Common myeloid progenitor, CD34-positive (primary cell): ENCODE data around the gene ADIPOR2.
A peak's percentile ranks its signal among the peaks of the same experiment; 100 is the strongest.
"Not testable (repeated sequence)": the region's sequence is repeated elsewhere in the genome, so short reads cannot be mapped to it uniquely, and the experiment has no call there.

Source experiments
- CTCF ChIA-PET: fragments of 350-600 bp; sonication (Branson Sonifier 250); formaldehyde crosslinking; loops from one replicate; lab custom pipeline; 2021; ENCODE audit warnings: antibody characterized with exemption; lab: Charles Lee
- POLR2A ChIA-PET: fragments of 350-600 bp; sonication (Branson Sonifier 250); formaldehyde crosslinking; loops from one replicate; lab custom pipeline; 2021; ENCODE audit warnings: antibody characterized with exemption; lab: Charles Lee
- DNase-seq, 3 donors: peaks; one replicate each; pipeline versions ENCODE4 v3.0.0 to v3.0.0-alpha.2; 2013
- H3K27ac ChIP-seq, 2 experiments: 1 replicate in 1 of 2; 2 replicates in 1 of 2; pipeline ENCODE4 v1.7.0; 2013; ENCODE audit warnings: inconsistent platforms in 2 of 2, low read length in 2 of 2, mild to moderate bottlenecking in 2 of 2, low read depth in 1 of 2, moderate library complexity in 1 of 2; ENCODE audit not compliant: severe bottlenecking in 2 of 2, insufficient read depth in 1 of 2, poor library complexity in 1 of 2
- H3K27me3 ChIP-seq, 5 experiments: replicated peaks in 2 of 5; 1 replicate in 3 of 5; 2 replicates in 2 of 5; pipeline versions ENCODE4 v1.6.1 to v1.7.0; 2013; ENCODE audit warnings: low read length in 4 of 5, mild to moderate bottlenecking in 2 of 5, moderate library complexity in 2 of 5, inconsistent platforms in 1 of 5; ENCODE audit not compliant: insufficient read depth in 5 of 5, control insufficient read depth in 4 of 5
- H3K36me3 ChIP-seq, 4 experiments: 1 replicate in 2 of 4; 2 replicates in 2 of 4; pipeline versions ENCODE4 v1.6.1 to v1.7.0; 2013; ENCODE audit warnings: low read length in 3 of 4, control low read depth in 1 of 4, mild to moderate bottlenecking in 1 of 4; ENCODE audit not compliant: control insufficient read depth in 4 of 4, insufficient read depth in 4 of 4
- H3K4me1 ChIP-seq, 4 experiments: 1 replicate in 3 of 4; 2 replicates in 1 of 4; pipeline versions ENCODE4 v1.6.1 to v1.7.1; 2013; ENCODE audit warnings: low read length in 3 of 4, mild to moderate bottlenecking in 3 of 4, control low read depth in 1 of 4, inconsistent platforms in 1 of 4, moderate library complexity in 1 of 4; ENCODE audit not compliant: control insufficient read depth in 4 of 4, insufficient read depth in 4 of 4; ENCODE audit errors: control extremely low read depth in 1 of 4
- H3K4me3 ChIP-seq, 7 experiments: 1 replicate in 4 of 7; 2 replicates in 3 of 7; pipeline versions ENCODE4 v1.5.1 to v1.7.0; 2013; ENCODE audit warnings: mild to moderate bottlenecking in 7 of 7, low read length in 6 of 7, moderate library complexity in 6 of 7, inconsistent platforms in 2 of 7, low read depth in 2 of 7, control low read depth in 1 of 7; ENCODE audit not compliant: insufficient read depth in 4 of 7, control insufficient read depth in 1 of 7; ENCODE audit errors: extremely low read depth in 1 of 7
- H3K9me3 ChIP-seq, 5 experiments: 1 replicate in 4 of 5; 2 replicates in 1 of 5; pipeline versions ENCODE4 v1.6.1 to v1.7.1; 2013; ENCODE audit warnings: low read length in 4 of 5, mild to moderate bottlenecking in 2 of 5, inconsistent platforms in 1 of 5, low read depth in 1 of 5, moderate library complexity in 1 of 5; ENCODE audit not compliant: control insufficient read depth in 4 of 5, insufficient read depth in 2 of 5; ENCODE audit errors: control extremely low read depth in 1 of 5
- WGBS: methylation state at CpG from one replicate; pipeline ENCODE4 v1.1.5; 2013; ENCODE audit not compliant: insufficient coverage; 5-methylcytosine and 5-hydroxymethylcytosine counted together

ADIPOR2 gene

GRCh38 chr12:1711536-1712211 lies 20.8 kb downstream of the ADIPOR2 start:
- 90% methylated on average over 2 of the region's 3 CpGs for WGBS
- POLR2A ChIA-PET, H3K4me3 ChIP-seq, H3K4me1 ChIP-seq, H3K27me3 ChIP-seq, DNase-seq, H3K27ac ChIP-seq, CTCF ChIA-PET: not testable (repeated sequence)
- H3K36me3 ChIP-seq, result peaks cover 3 to 27% (median 11%) of the 10 kb centered on the region in 4 experiments
- H3K9me3 ChIP-seq, result peaks cover 0 to 20% (median 7%) of the 10 kb centered on the region in 5 experiments

- 91% methylated on average over 5 of the region's 5 CpGs for WGBS
- Histone ChIP-seq H3K9me3 (peaks cover 0 to 20% (median 7%) of the 10 kb centered on the region in 5 experiments), H3K36me3 (peaks cover 3 to 27% (median 11%) of the 10 kb centered on the region in 4 experiments)
- H3K27ac ChIP-seq, POLR2A ChIA-PET, H3K4me3 ChIP-seq, CTCF ChIA-PET, DNase-seq, H3K27me3 ChIP-seq, H3K4me1 ChIP-seq: not testable (repeated sequence)
Measured at GRCh38 chr12:1712305-1712704, 21.4 kb downstream of the ADIPOR2 start.

- DNase-seq, H3K27ac ChIP-seq, POLR2A ChIA-PET, H3K27me3 ChIP-seq, H3K4me1 ChIP-seq, H3K4me3 ChIP-seq, CTCF ChIA-PET: not testable (repeated sequence)
- Histone ChIP-seq H3K36me3 (peaks cover 3 to 27% (median 11%) of the 10 kb centered on the region in 4 experiments), H3K9me3 (peaks cover 0 to 20% (median 7%) of the 10 kb centered on the region in 5 experiments)
- 100% methylated on average over 5 of the region's 5 CpGs for WGBS
Measured at GRCh38 chr12:1712852-1713251, 22.0 kb downstream of the ADIPOR2 start.

- H3K27ac ChIP-seq, H3K4me1 ChIP-seq, DNase-seq, H3K27me3 ChIP-seq, POLR2A ChIA-PET, CTCF ChIA-PET, H3K4me3 ChIP-seq: not testable (repeated sequence)
- WGBS, result 95% methylated on average over 14 of the region's 14 CpGs
- Histone ChIP-seq H3K9me3 (peaks cover 0 to 20% (median 7%) of the 10 kb centered on the region in 5 experiments), H3K36me3 (peaks cover 3 to 27% (median 11%) of the 10 kb centered on the region in 4 experiments)
Measured at GRCh38 chr12:1713783-1714348, 23.0 kb downstream of the ADIPOR2 start.

GRCh38 chr12:1715459-1715858 lies 24.6 kb downstream of the ADIPOR2 start:
- WGBS, result 99% methylated on average over 8 of the region's 8 CpGs
- POLR2A ChIA-PET, H3K27ac ChIP-seq: not testable (repeated sequence)

GRCh38 chr12:1716215-1716862 lies 25.5 kb downstream of the ADIPOR2 start:
- Histone ChIP-seq H3K36me3 (peaks cover 3 to 25% (median 13%) of the 10 kb centered on the region in 4 experiments), H3K4me3 (no peak overlapping the region), H3K27me3 (no peaks in the 10 kb centered on the region), H3K27ac (no peak overlapping the region), H3K4me1 (no peaks in the 10 kb centered on the region), H3K9me3 (peaks cover 0 to 20% (median 7%) of the 10 kb centered on the region in 5 experiments)
- WGBS, result 100% methylated on average over 1 of the region's 3 CpGs
- CTCF ChIA-PET, result no interaction called here
- DNase-seq, result no peak
- POLR2A ChIA-PET, result no interaction called here

More at GRCh38 chr12:1715459-1715858, 24.6 kb downstream of the ADIPOR2 start:
- peak in 2 of 3 donors; percentile 44 to 46 for DNase-seq
- not testable (repeated sequence) for H3K4me3 ChIP-seq, H3K27me3 ChIP-seq, H3K4me1 ChIP-seq
- H3K36me3 ChIP-seq, result peaks cover 3 to 25% (median 13%) of the 10 kb centered on the region in 4 experiments
- CTCF ChIA-PET, result interaction anchor here (0.9 to 1.2 kb wide), 2 partner anchors 8 to 60 kb away, joined by 3 read pairs; no protein-coding TSS in a partner anchor
- peaks cover 0 to 20% (median 7%) of the 10 kb centered on the region in 5 experiments for H3K9me3 ChIP-seq

- peaks cover 0 to 20% (median 7%) of the 10 kb centered on the region in 5 experiments for H3K9me3 ChIP-seq
- H3K27me3 ChIP-seq, result no peaks in the 10 kb centered on the region
- peaks cover 3 to 25% (median 13%) of the 10 kb centered on the region in 4 experiments for H3K36me3 ChIP-seq
- CTCF ChIA-PET, result no interaction called here
- H3K4me3 ChIP-seq, result no peak overlapping the region
- no peak overlapping the region for H3K27ac ChIP-seq
- no peak for DNase-seq
- H3K4me1 ChIP-seq, result no peaks in the 10 kb centered on the region
- POLR2A ChIA-PET, result no interaction called here
Measured at GRCh38 chr12:1716911-1717310, 26.0 kb downstream of the ADIPOR2 start.
